ENCODE data around the gene DCXR. TPM values are rescaled to one million over a fixed set of nuclear protein-coding genes. Genes with fewer than 3 reads are reported as not detected.

Gene DCXR
- total and polyA plus RNA-seq, 2 of the 13 experiments (the other 11 are each of a cell fraction or from before 2014, with no cell fraction given) = 287 to 311 TPM

DNA sequence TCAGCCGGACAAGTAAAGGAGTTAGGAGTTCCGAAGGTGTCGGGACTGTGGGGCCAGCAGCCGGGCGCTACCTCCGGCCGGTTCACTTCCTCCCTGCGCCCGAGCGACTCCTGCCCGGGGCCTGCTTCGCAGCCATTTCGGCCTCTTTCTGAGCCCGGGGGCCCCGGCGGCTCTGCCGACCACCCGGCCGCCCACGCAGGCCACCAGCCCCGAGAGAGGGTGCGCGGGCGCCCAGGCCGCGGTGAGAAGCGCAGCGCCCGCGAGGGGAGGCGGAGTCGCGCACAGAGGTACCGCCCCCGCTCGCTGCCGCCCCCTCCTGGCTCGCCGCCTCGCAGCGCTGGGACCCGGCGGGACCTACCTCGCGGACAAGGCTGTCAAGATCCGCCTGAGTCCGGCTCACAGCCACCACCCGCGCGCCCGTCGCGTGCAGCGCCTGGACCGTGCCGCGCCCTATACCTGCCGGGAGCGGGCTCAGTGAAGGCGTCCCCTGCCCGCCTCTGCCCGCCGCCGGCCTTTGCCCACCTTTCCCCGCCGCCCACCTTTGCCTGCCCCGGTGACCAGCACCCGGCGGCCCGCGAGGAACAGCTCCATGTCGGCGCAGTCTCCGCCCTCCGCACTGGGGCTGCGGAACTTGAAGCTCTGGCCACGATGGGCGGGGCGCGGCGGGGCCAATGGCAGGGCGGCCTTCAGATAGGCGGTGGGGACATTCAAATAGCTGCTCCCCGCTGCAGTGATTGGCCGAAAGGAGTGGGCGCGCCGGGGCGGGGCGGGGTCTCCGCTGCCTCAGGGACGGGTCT, at the start of gene DCXR (continued):
- TF ChIP-seq ZNF407 (CRISPR knock-in tag; IDR thresholded peaks at IDR 0.05; ENCODE audit: not compliant biosample characterization) (peak; percentile 87), ZNF569 (CRISPR knock-in tag; IDR thresholded peaks at IDR 0.05; ENCODE audit: borderline replicate concordance) (0 out of 2 replicates have a peak, but pooled peaks have one; percentile 66), MEIS2 (CRISPR knock-in tag; IDR thresholded peaks at IDR 0.05) (peak; percentile 93), MIER2 (CRISPR knock-in tag; IDR thresholded peaks at IDR 0.05) (peak; percentile 14), ZNF674 (CRISPR knock-in tag; IDR thresholded peaks at IDR 0.05; ENCODE audit: low read depth) (peak; percentile 72; the same call in 1 of the 2 replicates), XRCC5 (optimal IDR thresholded peaks at IDR 0.05; ENCODE audit: low read length) (peak; percentile 98), SRF (IDR thresholded peaks at IDR 0.05; ENCODE audit: low read depth, low read length) (peak; percentile 15; the same call in 1 of the 2 replicates), SRSF9 (IDR thresholded peaks at IDR 0.05; ENCODE audit: borderline replicate concordance, insufficient read depth, low read depth, low read length, poor library complexity, severe bottlenecking) (no peak), SRSF1 (optimal IDR thresholded peaks at IDR 0.05; ENCODE audit: low read depth, low read length) (peak; percentile 89), ZNF841 (CRISPR knock-in tag; IDR thresholded peaks at IDR 0.05; ENCODE audit: borderline replicate concordance) (peak; percentile 45; the same call in 1 of the 2 replicates), RXRB (CRISPR knock-in tag; IDR thresholded peaks at IDR 0.05; ENCODE audit: borderline replicate concordance) (peak; percentile 59)
- TF ChIP-seq, protein P1, sequence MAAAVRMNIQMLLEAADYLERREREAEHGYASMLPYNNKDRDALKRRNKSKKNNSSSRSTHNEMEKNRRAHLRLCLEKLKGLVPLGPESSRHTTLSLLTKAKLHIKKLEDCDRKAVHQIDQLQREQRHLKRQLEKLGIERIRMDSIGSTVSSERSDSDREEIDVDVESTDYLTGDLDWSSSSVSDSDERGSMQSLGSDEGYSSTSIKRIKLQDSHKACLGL (CRISPR knock-in tag; IDR thresholded peaks at IDR 0.05) = peak; percentile 80
